Heart left ventricle (tissue), 16 donors: ENCODE data around the gene PCCA. TPM values are rescaled to one million over a fixed set of nuclear protein-coding genes. Genes with fewer than 3 reads are reported as not detected.
"Not testable (repeated sequence)": the region's sequence is repeated elsewhere in the genome, so short reads cannot be mapped to it uniquely, and the experiment has no call there.

Experiments
- ATAC-seq, 4 donors: fragments of 200-7000 bp; cut with Tn5 transposase; one replicate each; pipeline ENCODE4 v1.9.1; 2020 to 2022; ENCODE audit warnings: moderate library complexity in 4 of 4, mild to moderate bottlenecking in 3 of 4, moderate number of reproducible peaks in 1 of 4
- DNase-seq, 5 donors: peaks; one replicate each; pipeline ENCODE4 v3.0.0-alpha.2; 2020
- H3K27ac ChIP-seq, 12 donors: fragments of 200-600 bp; sonication (generic) in 4 of 12; one replicate each; pipeline versions ENCODE4 v1.5.0 to v1.8.0; 2016 to 2022; ENCODE audit warnings: mild to moderate bottlenecking in 2 of 12
- H3K27me3 ChIP-seq, 9 donors: fragments of 200-600 bp; sonication (generic) in 2 of 9; one replicate each; pipeline versions ENCODE4 v1.5.1 to v1.8.0; 2016 to 2022; ENCODE audit warnings: mild to moderate bottlenecking in 3 of 9
- H3K36me3 ChIP-seq, 9 donors: fragments of 200-600 bp; sonication (generic) in 2 of 9; one replicate each; pipeline versions ENCODE4 v1.5.0 to v1.8.0; 2018 to 2022; ENCODE audit warnings: mild to moderate bottlenecking in 2 of 9
- H3K4me1 ChIP-seq, 12 donors: fragments of 200-600 bp; sonication (generic) in 4 of 12; one replicate each; pipeline versions ENCODE4 v1.5.0 to v1.8.0; 2016 to 2022; ENCODE audit warnings: mild to moderate bottlenecking in 3 of 12
- H3K4me3 ChIP-seq, 12 donors: fragments of 200-600 bp; sonication (generic) in 4 of 12; one replicate each; pipeline versions ENCODE4 v1.5.0 to v1.8.0; 2017 to 2022; ENCODE audit warnings: mild to moderate bottlenecking in 9 of 12, moderate library complexity in 4 of 12
- H3K9me3 ChIP-seq, 12 donors: fragments of 200-600 bp; sonication (generic) in 4 of 12; one replicate each; pipeline versions ENCODE4 v1.5.0 to v1.8.0; 2016 to 2022; ENCODE audit warnings: mild to moderate bottlenecking in 1 of 12
- CTCF ChIP-seq, 12 donors: fragments of 200-600 bp; sonication (generic) in 4 of 12; IDR thresholded peaks; one replicate each; pipeline versions ENCODE4 v1.5.0 to v1.8.0; 2018 to 2022; ENCODE audit warnings: antibody characterized with exemption in 12 of 12, mild to moderate bottlenecking in 5 of 12
- POLR2A ChIP-seq, 2 donors: fragments of 450-650 bp; IDR thresholded peaks; one replicate each; pipeline ENCODE4 v1.6.1; 2017; ENCODE audit warnings: antibody characterized with exemption in 2 of 2, mild to moderate bottlenecking in 2 of 2, moderate library complexity in 2 of 2
- WGBS, 4 donors: extraction: QIAGEN DNeasy Blood & Tissue Kit in 2 of 4; methylation state at CpG; one replicate each; pipeline versions ENCODE4 v1.1.5 to v1.1.7; 2013 to 2018; 5-methylcytosine and 5-hydroxymethylcytosine counted together
- intact Hi-C, 10 donors: fragments of 100-400 bp; cut with DNase I; formaldehyde crosslinking; loops; one replicate each; pipeline versions ENCODE4 v1.11.1 to v1.14.2; 2022
- polyA plus RNA-seq, 2 donors: library from polyadenylated mRNA; stranded (reverse); fragments of 200-250 nt; gene quantifications; one replicate each; pipeline ENCODE4 v1.2.3, GENCODE V29; 2013
- total RNA-seq, 9 donors: library from RNA; depleted of rRNA in 2 of 9; stranded (reverse); fragments of >200 nt in 2 of 9; fragmentation: NEBNext Ultra II Directional in 3 of 9; extraction: Animal tissue kit (Norgen Biotek cat#: 25700) in 3 of 9; gene quantifications; one replicate each; pipeline versions ENCODE4 v1.1.0 to v1.2.4, GENCODE V29; 2016 to 2023
- donor health status: ischemic (EF 13 %, LVEDD 7.1; RV severe dilation, severe dysfunction).
- donor health status: healthy with polysubstance abuse.
- donor health status: DM: no; HTN: yes; CAD: no.
- donor health status: DM: no; HTN: no; CAD: no.
- donor health status: ischemic (EF 25% LVEDD 6.9; RV normal size, moderate dysfunction).
- donor health status: ischemic (EF 25% LVEDD 5.7; RV mildly dilated, moderate dysfunction).
- donor health status: healthy.
- donor health status: DM: yes; HTN: yes; CAD: no.
- donor health status: ischemic (EF 35%, LVEDD 5.7; RV mildly dilated, moderate dysfunction).
- donor health status: nonischemic (EF 11% LVEDD 7.7; RV severe dilation, severe dysfunction).
- donor health status: DM: yes; HTN: yes; CAD: no.
- donor health status: PGD.
- donor health status: ischemic (EF 29% LVEDD 5.4; RV normal size, mild dysfunction).
- donor health status: nonischemic (EF 23%, LVEDD 6.1; RV moderate dilation, normal function).

Gene PCCA
- total and polyA plus RNA-seq, 11 donors = 25.6 to 67.0 (median 40.9) TPM

- no peak for TF ChIP-seq CTCF (IDR thresholded peaks at IDR 0.05)
- TF ChIP-seq POLR2A (IDR thresholded peaks at IDR 0.05) = no peak
- Histone ChIP-seq H3K27me3 (no peaks in the 10 kb centered on the region), H3K36me3 (no peaks in the 10 kb centered on the region), H3K9me3 (no peaks in the 10 kb centered on the region), H3K27ac (no peak overlapping the region), H3K4me1 (peaks cover 0 to 32% (median 16%) of the 10 kb centered on the region in 12 donors), H3K4me3 (no peak overlapping the region)
- intact Hi-C loops = no loop called here
- ATAC-seq = no peak
- no peak for DNase-seq
- 88 to 99% (median 97%) methylated on average over 1 of the region's 1 CpG for WGBS, 4 donors
Observed at GRCh38 chr13:100090861-100091260, 2.0 kb downstream of the PCCA start.

GRCh38 chr13:100091391-100091790, 2.5 kb downstream of the PCCA start:
- TF ChIP-seq POLR2A (IDR thresholded peaks at IDR 0.05) (no peak), CTCF (IDR thresholded peaks at IDR 0.05) (no peak)

GRCh38 chr13:100092273-100092672, 3.4 kb downstream of the PCCA start:
- intact Hi-C loops, DNase-seq, H3K4me3 ChIP-seq, H3K27me3 ChIP-seq, ATAC-seq, H3K9me3 ChIP-seq, H3K27ac ChIP-seq, H3K36me3 ChIP-seq: not testable (repeated sequence)
- peaks cover 0 to 32% (median 16%) of the 10 kb centered on the region in 12 donors for H3K4me1 ChIP-seq
- 92 to 98% (median 95%) methylated on average over 2 of the region's 2 CpGs for WGBS, 4 donors

More at GRCh38 chr13:100091391-100091790, 2.5 kb downstream of the PCCA start:
- Histone ChIP-seq H3K36me3 (no peaks in the 10 kb centered on the region), H3K4me1 (peaks cover 0 to 32% (median 16%) of the 10 kb centered on the region in 12 donors), H3K27me3 (no peaks in the 10 kb centered on the region), H3K27ac (no peak overlapping the region), H3K4me3 (no peak overlapping the region), H3K9me3 (no peaks in the 10 kb centered on the region)
- no peak for DNase-seq
- no peak for ATAC-seq
- intact Hi-C loops = no loop called here
- 73 to 85% (median 82%) methylated on average over 2 of the region's 2 CpGs for WGBS, 4 donors

- DNase-seq (no peak), ATAC-seq (no peak)
- peaks cover 0 to 28% (median 16%) of the 10 kb centered on the region in 12 donors for H3K4me1 ChIP-seq
- intact Hi-C loops = no loop called here
- no peak for TF ChIP-seq POLR2A (IDR thresholded peaks at IDR 0.05)
- TF ChIP-seq CTCF (IDR thresholded peaks at IDR 0.05) = no peak
- no peaks in the 10 kb centered on the region for H3K36me3 ChIP-seq
- no peaks in the 10 kb centered on the region for H3K9me3 ChIP-seq
- H3K27ac ChIP-seq = no peak overlapping the region
- no peaks in the 10 kb centered on the region for H3K27me3 ChIP-seq
- 93 to 96% (median 94%) methylated on average over 4 of the region's 4 CpGs for WGBS, 4 donors
- H3K4me3 ChIP-seq = no peak overlapping the region
Observed at GRCh38 chr13:100095498-100095897, 6.6 kb downstream of the PCCA start.

GRCh38 chr13:100096526-100096925, 7.6 kb downstream of the PCCA start:
- DNase-seq (no peak), ATAC-seq (no peak)
- H3K4me1 ChIP-seq = peaks cover 0 to 26% (median 17%) of the 10 kb centered on the region in 12 donors
- no peaks in the 10 kb centered on the region for H3K27me3 ChIP-seq
- no peak overlapping the region for H3K27ac ChIP-seq
- H3K9me3 ChIP-seq = no peaks in the 10 kb centered on the region
- H3K4me3 ChIP-seq = no peak overlapping the region
- 94 to 98% (median 97%) methylated on average over 7 of the region's 7 CpGs for WGBS, 4 donors
- intact Hi-C loops = no loop called here
- no peak for TF ChIP-seq POLR2A (IDR thresholded peaks at IDR 0.05)
- no peak for TF ChIP-seq CTCF (IDR thresholded peaks at IDR 0.05)
- no peaks in the 10 kb centered on the region for H3K36me3 ChIP-seq
